OCI-LY1 (cell line): ENCODE measurements around the gene TET2.

ENCODE experiments used
- H2AFZ ChIP-seq: fragments of 200-600 bp; sonication (generic), shearing (Covaris generic); 2 replicates; pipeline ENCODE4 v1.6.0; 2014; ENCODE audit warnings: antibody characterized with exemption, mild to moderate bottlenecking, low read length
- H3F3A ChIP-seq: fragments of 200-600 bp; sonication (generic), shearing (Covaris generic); 2 replicates; pipeline ENCODE4 v1.6.0; 2014; ENCODE audit warnings: mild to moderate bottlenecking, antibody characterized with exemption, low read length, moderate library complexity; ENCODE audit not compliant: insufficient read depth
- H3K27ac ChIP-seq: fragments of 200-600 bp; sonication (generic); 2 replicates; pipeline ENCODE4 v1.5.1; 2014; ENCODE audit warnings: low read length, mixed run types, mild to moderate bottlenecking, low read depth; ENCODE audit not compliant: poor library complexity, severe bottlenecking
- H3K27me3 ChIP-seq: fragments of 200-600 bp; sonication (generic); 2 replicates; pipeline ENCODE4 v1.6.0; 2014; ENCODE audit warnings: antibody characterized with exemption, mild to moderate bottlenecking, low read length, moderate library complexity; ENCODE audit not compliant: insufficient read depth
- H3K36me3 ChIP-seq: fragments of 200-600 bp; sonication (generic); 2 replicates; pipeline ENCODE4 v1.6.1; 2014; ENCODE audit warnings: mild to moderate bottlenecking, antibody characterized with exemption, low read length, moderate library complexity, mixed read lengths; ENCODE audit not compliant: insufficient read depth
- H3K4me1 ChIP-seq: fragments of 200-600 bp; sonication (generic); 2 replicates; pipeline ENCODE4 v1.5.1; 2014; ENCODE audit warnings: mild to moderate bottlenecking, low read length, moderate library complexity; ENCODE audit not compliant: insufficient read depth, severe bottlenecking
- H3K4me2 ChIP-seq: fragments of 200-600 bp; sonication (generic), shearing (Covaris generic); 2 replicates; pipeline ENCODE4 v1.6.1; 2014; ENCODE audit warnings: low read length
- H3K4me3 ChIP-seq: fragments of 200-600 bp; sonication (generic); 2 replicates; pipeline ENCODE4 v1.5.1; 2014; ENCODE audit warnings: low read length, low read depth, mild to moderate bottlenecking, mixed read lengths; ENCODE audit not compliant: poor library complexity, severe bottlenecking
- H3K79me2 ChIP-seq: fragments of 200-600 bp; shearing (Covaris generic); 2 replicates; pipeline ENCODE4 v1.6.1; 2016; ENCODE audit warnings: mixed run types, low read length, mixed read lengths; ENCODE audit not compliant: insufficient read depth
- H3K9ac ChIP-seq: fragments of 200-600 bp; sonication (generic), shearing (Covaris generic); 2 replicates; pipeline ENCODE4 v1.6.1; 2014; ENCODE audit warnings: mild to moderate bottlenecking, low read length, mixed read lengths
- H3K9me2 ChIP-seq: fragments of 200-600 bp; sonication (generic), shearing (Covaris generic); 2 replicates; pipeline ENCODE4 v1.6.1; 2014; ENCODE audit warnings: low read depth, mild to moderate bottlenecking, low read length, mixed read lengths
- H3K9me3 ChIP-seq: fragments of 200-600 bp; shearing (Covaris generic); 2 replicates; pipeline ENCODE4 v1.6.1; 2014; ENCODE audit warnings: low read length, mixed read lengths
- H4K20me1 ChIP-seq: fragments of 200-600 bp; sonication (generic), shearing (Covaris generic); 2 replicates; pipeline ENCODE4 v1.6.0; 2016; ENCODE audit warnings: mild to moderate bottlenecking, low read length; ENCODE audit not compliant: insufficient read depth
- CTCF ChIP-seq: fragments of 200-600 bp; sonication (generic), shearing (Covaris generic); IDR thresholded peaks from 2 replicates; pipeline ENCODE4 v1.5.1; 2017; ENCODE audit warnings: mild to moderate bottlenecking, antibody characterized with exemption, low read length, moderate library complexity, mixed read lengths
- EZH2 ChIP-seq: fragments of 200-600 bp; sonication (generic), shearing (Covaris generic); IDR thresholded peaks from 2 replicates; pipeline ENCODE4 v1.8.0; 2017; ENCODE audit warnings: borderline replicate concordance, mixed run types, mild to moderate bottlenecking, antibody characterized with exemption, low read length, moderate library complexity, mixed read lengths

The TET2 gene

GRCh38 chr4:105179539-105180401 lies 33.1 kb downstream of the TET2 start:
- TF ChIP-seq EZH2 (no peak), CTCF (no peak)
- Histone ChIP-seq H3K9me3 (peaks cover 2% of the 10 kb centered on the region; the same call in 1 of the 2 replicates), H3K4me1 (no peaks in the 10 kb centered on the region), H4K20me1 (no peaks in the 10 kb centered on the region), H3K4me2 (no peak overlapping the region), H2AFZ (no peak overlapping the region), H3K9me2 (no peaks in the 10 kb centered on the region), H3K9ac (no peak overlapping the region), H3K27ac (no peak overlapping the region), H3K36me3 (no peaks in the 10 kb centered on the region), H3K4me3 (no peak overlapping the region), H3K27me3 (no peaks in the 10 kb centered on the region), H3K79me2 (no peaks in the 10 kb centered on the region), H3F3A (no peaks in the 10 kb centered on the region)

- Histone ChIP-seq H3K9me2 (no peaks in the 10 kb centered on the region), H2AFZ (no peak overlapping the region), H3K27ac (no peak overlapping the region), H4K20me1 (no peaks in the 10 kb centered on the region), H3K4me2 (no peak overlapping the region), H3K9ac (no peak overlapping the region), H3K36me3 (no peaks in the 10 kb centered on the region), H3K79me2 (no peaks in the 10 kb centered on the region), H3K9me3 (no peaks in the 10 kb centered on the region), H3F3A (no peaks in the 10 kb centered on the region), H3K4me1 (no peaks in the 10 kb centered on the region), H3K4me3 (no peak overlapping the region), H3K27me3 (no peaks in the 10 kb centered on the region)
- TF ChIP-seq EZH2 (no peak), CTCF (no peak)
Observed at GRCh38 chr4:105181259-105181658, 34.6 kb downstream of the TET2 start.

GRCh38 chr4:105182211-105182610 lies 35.5 kb downstream of the TET2 start:
- H3K36me3 ChIP-seq: no peaks in the 10 kb centered on the region
- H3K9me2 ChIP-seq: no peaks in the 10 kb centered on the region
- H3K27me3 ChIP-seq: no peaks in the 10 kb centered on the region
- no peaks in the 10 kb centered on the region for H3K4me1 ChIP-seq
- no peak overlapping the region for H3K4me3 ChIP-seq
- H3K4me2 ChIP-seq: no peak overlapping the region
- no peaks in the 10 kb centered on the region for H3F3A ChIP-seq
- H3K9me3 ChIP-seq: no peaks in the 10 kb centered on the region
- H2AFZ ChIP-seq: no peak overlapping the region
- no peak overlapping the region for H3K27ac ChIP-seq
- TF ChIP-seq CTCF: no peak
- no peak for TF ChIP-seq EZH2
- H3K79me2 ChIP-seq: no peaks in the 10 kb centered on the region
- no peak overlapping the region for H3K9ac ChIP-seq
- H4K20me1 ChIP-seq: no peaks in the 10 kb centered on the region
